ENCODE results near the gene COG6.
A peak's percentile ranks its signal among the peaks of the same experiment; 100 is the strongest.

COG6 gene

DNA sequence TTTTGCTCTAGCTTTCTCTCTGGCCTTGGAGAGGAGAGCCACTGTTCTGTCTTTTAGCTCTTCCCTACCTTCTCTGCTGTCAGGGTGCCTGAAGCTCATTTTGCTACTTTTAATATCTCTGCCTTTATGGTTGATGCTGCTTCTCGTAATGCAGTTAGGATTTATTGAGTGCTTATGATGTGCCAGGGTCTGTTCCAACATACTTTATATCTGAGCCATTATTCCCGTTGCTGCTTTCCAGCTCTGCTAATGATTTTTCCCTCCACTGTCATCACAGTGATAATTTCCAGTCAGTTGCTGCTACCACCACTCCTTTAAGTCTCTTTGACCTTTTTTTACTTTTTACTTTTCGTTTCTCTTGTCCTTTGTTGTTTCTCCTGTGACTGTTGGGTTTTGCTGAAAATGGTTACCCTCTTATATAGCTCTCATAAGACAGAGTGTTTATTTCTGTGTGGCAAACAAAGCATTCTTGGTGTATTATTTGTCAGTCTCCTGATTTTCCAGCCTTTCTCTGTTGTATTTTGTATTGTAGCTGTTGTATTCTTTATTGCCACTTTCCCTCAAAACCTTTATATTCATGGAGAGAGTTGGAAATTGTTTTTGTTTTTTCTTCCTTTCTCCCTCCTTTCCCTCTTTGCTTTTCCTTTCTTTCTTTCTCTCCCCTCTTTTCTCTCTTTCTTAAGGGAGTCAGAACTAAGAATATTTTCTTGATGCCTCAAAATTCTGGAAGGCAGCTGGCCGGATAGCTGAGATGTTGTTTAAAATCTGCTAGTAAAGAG is 37.4 kb downstream of the COG6 start:
- H3K9me3 Mint-ChIP-seq, result no peaks in the 10 kb centered on the region
- DNase-seq (ENCODE audit: low spot score), result no peak
- H3K27ac Mint-ChIP-seq, result no peak overlapping the region
- no peak overlapping the region for H3K4me3 Mint-ChIP-seq
- H3K4me1 Mint-ChIP-seq (ENCODE audit: low read depth), result peaks cover 19% of the 10 kb centered on the region
- H3K27me3 Mint-ChIP-seq (ENCODE audit: low read depth), result no peaks in the 10 kb centered on the region
- peaks cover 11% of the 10 kb centered on the region for H3K36me3 Mint-ChIP-seq (ENCODE audit: low read depth)

DNA sequence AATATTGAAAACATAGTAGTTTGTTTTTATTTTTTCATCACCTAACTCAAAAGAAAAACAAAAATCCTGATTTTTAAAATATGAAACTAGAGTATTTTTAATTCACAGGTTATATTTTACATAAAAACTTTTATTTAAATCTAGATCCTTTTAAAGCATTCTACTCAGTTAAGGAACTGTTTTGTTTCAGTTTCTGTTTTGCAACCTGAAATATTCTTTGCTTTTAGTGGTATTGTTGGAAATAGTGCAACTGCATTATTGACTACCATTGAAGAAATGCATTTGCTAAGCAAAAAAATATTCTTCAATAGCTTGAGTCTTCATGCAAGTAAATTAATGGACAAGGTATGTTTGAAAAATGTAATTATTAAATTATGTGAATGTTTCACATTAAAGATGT is 43.8 kb downstream of the COG6 start:
- Mint-ChIP-seq H3K9me3 (no peaks in the 10 kb centered on the region), H3K4me3 (peak overlapping the region; percentile 40), H3K4me1 (ENCODE audit: low read depth) (peaks cover 5% of the 10 kb centered on the region), H3K36me3 (ENCODE audit: low read depth) (peaks cover 2% of the 10 kb centered on the region), H3K27ac (peak overlapping the region; percentile 47), H3K27me3 (ENCODE audit: low read depth) (no peaks in the 10 kb centered on the region)
- no peak for DNase-seq (ENCODE audit: low spot score)

DNA sequence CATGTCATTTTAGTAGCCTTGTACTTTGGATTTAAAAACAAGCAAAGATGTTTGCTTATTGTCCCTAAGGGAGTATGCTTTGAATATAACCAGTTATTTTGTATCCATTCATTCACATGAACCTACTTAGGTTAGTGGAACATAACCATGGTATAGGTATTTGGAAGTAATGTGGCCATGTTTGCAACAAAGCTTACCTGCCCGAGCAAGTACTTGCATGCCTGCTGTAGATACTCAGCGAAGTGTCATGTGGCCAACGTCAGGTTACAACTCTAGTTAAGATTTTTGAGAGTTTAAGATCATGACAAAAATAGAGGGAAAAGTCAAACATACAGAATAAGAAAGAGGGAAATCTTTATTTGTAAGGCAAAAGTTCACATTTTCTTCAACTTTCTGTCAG is 57.2 kb downstream of the COG6 start:
- no peak overlapping the region for H3K4me3 Mint-ChIP-seq
- H3K4me1 Mint-ChIP-seq (ENCODE audit: low read depth), result no peaks in the 10 kb centered on the region
- H3K36me3 Mint-ChIP-seq (ENCODE audit: low read depth), result peaks cover 29% of the 10 kb centered on the region
- no peak overlapping the region for H3K27ac Mint-ChIP-seq
- no peaks in the 10 kb centered on the region for H3K27me3 Mint-ChIP-seq (ENCODE audit: low read depth)
- DNase-seq (ENCODE audit: low spot score), result no peak
- peaks cover 24% of the 10 kb centered on the region for H3K9me3 Mint-ChIP-seq

DNA sequence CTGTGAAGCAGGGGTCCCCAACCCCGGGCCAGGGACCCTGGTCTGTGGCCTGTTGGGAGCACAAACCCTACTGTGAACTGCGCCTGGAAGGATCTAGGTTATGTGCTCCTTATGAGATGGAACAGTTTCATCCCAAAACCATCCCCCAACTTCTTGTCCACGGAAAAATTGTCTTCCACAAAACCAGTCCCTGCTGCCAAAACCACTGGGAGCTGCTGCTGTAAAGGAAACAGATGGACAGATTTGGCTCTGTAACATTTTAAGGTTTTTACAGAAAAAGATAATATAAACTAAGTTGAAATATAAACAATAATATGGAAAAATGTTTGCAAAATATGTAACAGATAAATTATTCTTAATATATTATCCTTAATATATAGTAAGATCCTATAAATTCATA is 73.7 kb downstream of the COG6 start:
- Mint-ChIP-seq H3K9me3 (no peaks in the 10 kb centered on the region), H3K4me3 (no peak overlapping the region), H3K27me3 (ENCODE audit: low read depth) (no peaks in the 10 kb centered on the region), H3K36me3 (ENCODE audit: low read depth) (peaks cover 28% of the 10 kb centered on the region), H3K27ac (no peak overlapping the region), H3K4me1 (ENCODE audit: low read depth) (peaks cover 2% of the 10 kb centered on the region)
- no peak for DNase-seq (ENCODE audit: low spot score)

DNA sequence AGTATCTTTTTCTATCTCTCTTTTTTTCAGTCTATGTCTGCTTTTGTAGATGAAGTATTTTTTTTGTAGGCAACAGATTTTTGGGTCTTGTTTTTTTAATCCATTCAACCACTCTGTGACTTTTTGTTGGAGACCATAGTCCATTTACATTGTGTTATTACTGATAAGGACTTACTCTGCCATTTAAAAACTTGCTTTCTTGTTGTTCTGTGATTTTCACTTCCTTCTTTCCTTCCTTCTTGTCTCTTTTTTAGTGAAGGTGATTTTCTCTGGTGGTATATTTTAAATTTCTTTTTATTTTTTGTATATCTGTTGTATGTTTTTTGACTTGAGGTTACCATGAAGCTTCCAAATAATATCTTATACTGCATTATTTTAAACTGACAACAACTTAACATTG is 79.5 kb downstream of the COG6 start:
- no peaks in the 10 kb centered on the region for H3K27me3 Mint-ChIP-seq (ENCODE audit: low read depth)
- no peaks in the 10 kb centered on the region for H3K4me1 Mint-ChIP-seq (ENCODE audit: low read depth)
- DNase-seq (ENCODE audit: low spot score), result no peak
- no peak overlapping the region for H3K27ac Mint-ChIP-seq
- H3K4me3 Mint-ChIP-seq, result no peak overlapping the region
- H3K36me3 Mint-ChIP-seq (ENCODE audit: low read depth), result peaks cover 28% of the 10 kb centered on the region
- H3K9me3 Mint-ChIP-seq, result no peaks in the 10 kb centered on the region

DNA sequence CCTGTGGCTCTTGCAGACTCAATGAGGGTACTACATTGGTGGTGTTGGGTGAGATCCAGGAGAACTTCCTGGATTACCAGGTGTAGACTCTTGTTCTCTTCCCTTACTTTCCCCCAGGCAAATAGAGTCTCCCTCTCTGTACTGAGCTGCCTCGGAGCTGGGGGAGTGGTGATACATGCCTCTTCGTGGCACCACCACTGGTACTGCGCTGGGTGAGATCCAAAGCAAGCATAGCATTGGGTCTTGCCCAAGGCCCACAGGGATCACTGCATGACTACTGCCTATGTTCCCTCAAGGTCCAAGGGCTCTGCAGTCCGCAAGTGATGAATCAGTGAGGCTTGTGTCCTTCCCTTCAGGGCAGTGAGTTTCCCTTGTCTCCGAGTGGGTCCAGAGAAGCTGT is 81.6 kb downstream of the COG6 start:
- H3K27ac Mint-ChIP-seq, result no peak overlapping the region
- no peak overlapping the region for H3K4me3 Mint-ChIP-seq
- H3K4me1 Mint-ChIP-seq (ENCODE audit: low read depth), result no peaks in the 10 kb centered on the region
- no peaks in the 10 kb centered on the region for H3K27me3 Mint-ChIP-seq (ENCODE audit: low read depth)
- peaks cover 7% of the 10 kb centered on the region for H3K9me3 Mint-ChIP-seq
- DNase-seq (ENCODE audit: low spot score), result no peak
- H3K36me3 Mint-ChIP-seq (ENCODE audit: low read depth), result peaks cover 32% of the 10 kb centered on the region

DNA sequence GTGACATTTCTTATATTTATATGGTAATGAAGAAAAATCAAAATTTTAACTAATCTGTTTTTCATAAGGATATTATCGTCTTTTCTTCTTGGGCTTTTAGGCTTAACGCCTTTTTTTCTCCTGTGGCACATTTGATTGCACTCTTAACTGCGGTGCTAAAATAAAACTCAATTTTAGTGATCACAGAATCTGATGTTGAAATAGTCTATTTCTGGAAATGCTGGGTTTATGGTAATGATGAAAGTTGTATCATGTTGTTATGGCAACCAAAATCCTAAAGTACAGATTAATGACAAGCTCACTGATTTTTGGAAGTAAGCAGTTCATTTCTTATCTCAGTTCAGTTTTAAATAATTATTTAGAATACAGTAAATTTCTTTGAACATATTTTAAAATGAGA is 85.3 kb downstream of the COG6 start:
- no peaks in the 10 kb centered on the region for H3K4me1 Mint-ChIP-seq (ENCODE audit: low read depth)
- H3K27ac Mint-ChIP-seq, result no peak overlapping the region
- DNase-seq (ENCODE audit: low spot score), result no peak
- peaks cover 21% of the 10 kb centered on the region for H3K36me3 Mint-ChIP-seq (ENCODE audit: low read depth)
- H3K9me3 Mint-ChIP-seq, result peaks cover 7% of the 10 kb centered on the region
- H3K4me3 Mint-ChIP-seq, result no peak overlapping the region
- no peaks in the 10 kb centered on the region for H3K27me3 Mint-ChIP-seq (ENCODE audit: low read depth)

DNA sequence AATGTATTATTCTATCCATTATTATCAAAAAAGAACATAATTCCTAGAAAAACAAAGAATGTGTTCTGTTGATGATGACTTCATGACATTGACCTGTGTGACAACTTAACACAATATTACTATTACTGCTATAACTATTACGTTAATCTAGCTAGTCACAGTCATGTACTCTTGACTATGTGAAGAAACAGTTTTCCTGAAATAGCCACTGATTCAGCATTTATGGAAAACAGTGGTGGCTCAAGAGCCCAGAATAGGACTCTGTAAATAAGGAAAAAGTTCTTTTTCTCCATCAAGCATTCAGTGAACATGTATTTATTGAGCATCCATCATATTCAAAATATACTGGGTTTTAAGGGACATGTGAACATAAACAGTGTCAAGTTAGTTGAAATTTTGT is 93.5 kb downstream of the COG6 start:
- no peaks in the 10 kb centered on the region for H3K9me3 Mint-ChIP-seq
- no peaks in the 10 kb centered on the region for H3K27me3 Mint-ChIP-seq (ENCODE audit: low read depth)
- DNase-seq (ENCODE audit: low spot score), result no peak
- H3K36me3 Mint-ChIP-seq (ENCODE audit: low read depth), result peaks cover 6% of the 10 kb centered on the region
- no peak overlapping the region for H3K4me3 Mint-ChIP-seq
- H3K4me1 Mint-ChIP-seq (ENCODE audit: low read depth), result no peaks in the 10 kb centered on the region
- no peak overlapping the region for H3K27ac Mint-ChIP-seq

DNA sequence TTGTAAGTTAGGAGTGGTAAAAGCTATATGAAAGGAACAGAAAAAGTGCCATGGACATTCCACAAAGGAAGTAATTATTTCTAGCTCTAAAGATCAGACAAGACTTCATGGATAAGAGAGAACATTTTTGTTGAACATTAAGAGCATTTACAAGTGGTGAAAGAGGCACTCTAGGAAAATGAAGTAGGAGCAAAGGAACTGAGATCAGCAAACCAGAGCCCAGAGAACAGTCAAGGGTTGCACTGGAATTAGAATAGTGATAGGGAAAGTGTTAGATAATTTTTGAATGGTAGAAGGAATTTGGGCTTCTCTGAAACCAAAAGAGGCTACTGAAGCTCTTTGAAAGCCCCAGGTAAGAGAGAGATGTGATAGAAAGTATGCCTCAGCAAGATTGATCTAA is 94.1 kb downstream of the COG6 start:
- H3K9me3 Mint-ChIP-seq, result no peaks in the 10 kb centered on the region
- no peaks in the 10 kb centered on the region for H3K27me3 Mint-ChIP-seq (ENCODE audit: low read depth)
- H3K4me3 Mint-ChIP-seq, result no peak overlapping the region
- no peaks in the 10 kb centered on the region for H3K4me1 Mint-ChIP-seq (ENCODE audit: low read depth)
- peaks cover 6% of the 10 kb centered on the region for H3K36me3 Mint-ChIP-seq (ENCODE audit: low read depth)
- DNase-seq (ENCODE audit: low spot score), result no peak
- no peak overlapping the region for H3K27ac Mint-ChIP-seq

DNA sequence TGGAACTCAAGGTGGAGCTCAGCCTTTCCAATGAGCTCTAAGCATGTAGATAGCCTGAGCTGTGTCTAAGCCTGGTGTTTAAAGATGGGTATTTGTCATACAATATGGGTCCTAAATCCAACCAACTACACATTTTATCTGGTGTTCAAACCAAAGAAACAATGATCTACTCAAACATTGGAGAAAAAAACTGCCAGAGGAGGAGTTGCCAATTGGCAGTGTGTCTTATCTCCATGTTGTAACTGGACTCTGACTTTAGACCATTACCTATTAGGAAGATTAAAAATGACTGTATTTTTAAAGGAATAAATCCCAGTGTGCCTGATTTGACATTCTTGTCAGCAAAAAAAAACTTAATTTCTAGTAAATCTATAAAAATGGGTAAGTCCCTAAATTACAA is 96.3 kb downstream of the COG6 start:
- peaks cover 6% of the 10 kb centered on the region for H3K36me3 Mint-ChIP-seq (ENCODE audit: low read depth)

DNA sequence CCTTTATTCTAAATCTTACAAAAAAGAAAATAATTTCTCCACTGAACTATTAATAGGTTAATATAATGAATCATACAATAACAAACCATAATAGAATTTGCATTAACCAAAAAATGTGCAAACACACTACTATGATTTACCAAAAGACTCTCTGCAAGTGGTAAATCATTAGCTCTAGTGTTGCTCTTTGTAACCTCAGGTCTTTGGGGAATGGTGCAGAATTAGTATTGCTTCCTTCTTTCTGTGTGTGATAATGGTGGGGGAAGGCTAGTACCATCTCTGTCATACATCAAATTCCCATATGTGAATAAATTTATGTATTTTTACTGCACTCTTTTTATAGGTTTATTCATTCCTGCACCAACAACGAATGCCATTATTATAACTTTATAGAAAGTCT is 105.1 kb downstream of the COG6 start:
- Mint-ChIP-seq H3K36me3 (ENCODE audit: low read depth) (no peaks in the 10 kb centered on the region), H3K4me1 (ENCODE audit: low read depth) (no peaks in the 10 kb centered on the region), H3K27ac (no peak overlapping the region), H3K4me3 (no peak overlapping the region), H3K9me3 (no peaks in the 10 kb centered on the region), H3K27me3 (ENCODE audit: low read depth) (no peaks in the 10 kb centered on the region)
- DNase-seq (ENCODE audit: low spot score), result no peak

More for the DNA sequence above, 96.3 kb downstream of the COG6 start:
- no peak overlapping the region for H3K27ac Mint-ChIP-seq
- no peak for DNase-seq (ENCODE audit: low spot score)
- H3K4me3 Mint-ChIP-seq, result no peak overlapping the region
- H3K27me3 Mint-ChIP-seq (ENCODE audit: low read depth), result no peaks in the 10 kb centered on the region
- no peaks in the 10 kb centered on the region for H3K9me3 Mint-ChIP-seq
- no peaks in the 10 kb centered on the region for H3K4me1 Mint-ChIP-seq (ENCODE audit: low read depth)

DNA sequence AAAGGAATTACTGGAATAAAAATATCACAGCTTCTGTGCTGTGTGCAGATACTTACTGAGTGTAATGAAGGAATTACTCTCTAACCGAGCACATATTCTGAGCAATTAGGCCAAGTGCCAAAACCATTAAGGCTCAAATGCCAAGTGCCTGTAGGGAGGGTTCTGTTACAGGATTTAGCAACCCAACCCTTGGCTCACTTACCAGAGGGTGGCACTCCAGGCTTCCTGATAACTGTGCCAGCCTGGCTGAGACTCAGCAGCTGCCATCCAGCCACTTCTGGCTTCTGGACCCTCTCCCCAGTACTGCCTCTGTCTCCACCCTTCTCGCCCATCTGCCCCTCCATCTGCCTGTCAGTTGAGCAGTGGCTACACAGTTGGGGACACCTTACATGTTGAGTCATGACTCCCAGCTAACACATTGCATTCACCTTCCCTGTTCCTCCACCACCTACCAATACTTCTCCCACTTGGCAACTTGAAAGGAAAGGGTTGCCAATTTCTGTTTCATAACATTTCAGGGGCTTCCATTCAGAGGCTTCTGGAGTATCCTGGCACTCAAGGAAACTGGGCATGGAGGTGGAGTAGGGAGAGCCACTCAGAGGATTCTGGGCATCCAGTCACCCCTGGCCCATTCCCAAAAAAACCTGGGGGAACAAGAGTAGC is 110.5 kb downstream of the COG6 start:
- Mint-ChIP-seq H3K4me1 (ENCODE audit: low read depth) (no peaks in the 10 kb centered on the region), H3K4me3 (no peak overlapping the region), H3K36me3 (ENCODE audit: low read depth) (no peaks in the 10 kb centered on the region), H3K27me3 (ENCODE audit: low read depth) (no peaks in the 10 kb centered on the region), H3K9me3 (no peaks in the 10 kb centered on the region), H3K27ac (no peak overlapping the region)
- DNase-seq (ENCODE audit: low spot score), result no peak

DNA sequence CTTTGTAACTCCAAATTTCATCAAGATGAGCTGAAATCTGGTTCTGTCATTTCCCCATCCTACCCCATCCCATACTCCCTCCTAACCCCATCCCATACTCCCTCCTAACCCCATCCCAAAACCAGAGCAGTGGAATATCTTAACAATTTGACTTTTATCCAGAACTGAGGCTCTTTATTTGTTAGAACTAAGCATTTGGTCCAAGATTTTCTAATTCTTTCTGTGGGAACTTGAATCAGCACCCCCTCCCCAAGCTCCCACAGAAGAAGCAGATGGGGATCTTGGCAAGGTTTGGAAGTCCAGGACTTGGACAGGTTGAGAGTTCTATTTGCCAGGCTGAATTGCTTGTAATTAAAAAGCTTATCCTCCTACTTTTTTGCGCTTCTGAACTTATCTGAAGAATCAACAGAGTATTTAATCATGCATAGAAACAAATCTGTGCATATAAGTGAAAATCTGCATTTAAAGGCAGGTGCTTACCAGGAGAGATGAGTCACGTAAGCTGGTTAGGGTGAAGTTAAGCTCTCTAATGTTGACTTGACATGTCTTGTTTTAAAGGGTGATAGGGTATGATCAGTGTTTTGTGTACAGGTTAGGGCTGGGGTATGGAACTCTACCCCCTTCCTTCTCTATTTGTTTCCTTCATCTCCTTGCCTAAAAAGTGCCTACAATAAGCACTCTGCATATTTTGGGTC is 111.1 kb downstream of the COG6 start:
- H3K4me3 Mint-ChIP-seq, result no peak overlapping the region

DNA sequence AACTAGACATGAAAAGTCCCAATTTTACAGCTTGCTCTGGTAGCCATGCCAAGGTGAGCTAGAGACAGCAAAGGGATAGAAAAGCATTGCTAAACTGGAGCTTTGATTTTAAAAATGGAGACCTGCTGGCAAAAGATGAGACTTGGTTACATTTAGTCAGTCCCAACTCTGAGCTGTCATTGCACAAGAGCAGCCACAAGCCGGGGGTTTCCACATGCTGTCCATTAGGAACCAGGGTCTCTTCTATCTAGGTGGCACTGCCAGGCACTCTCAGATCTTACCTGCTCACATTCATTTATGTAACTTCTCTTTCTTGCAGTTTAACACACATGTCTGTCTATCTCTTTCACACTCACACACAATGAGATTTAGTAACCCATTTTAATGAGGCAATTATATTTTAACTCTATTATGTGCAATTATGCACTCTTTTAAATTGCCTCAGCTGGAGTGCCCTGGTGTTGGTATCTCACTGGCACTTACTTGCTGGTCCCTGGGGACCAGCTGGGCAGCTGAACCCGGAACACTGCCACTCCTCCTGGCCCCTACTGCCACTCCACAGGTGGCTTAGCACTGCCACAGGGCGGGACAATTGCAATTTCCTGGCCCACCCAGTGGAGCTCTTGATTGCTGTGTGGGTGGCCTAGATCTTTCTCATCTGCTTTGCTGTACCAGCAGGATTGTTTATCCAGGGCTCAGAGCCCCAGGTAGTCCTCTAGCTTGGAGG is 112.5 kb downstream of the COG6 start:
- Mint-ChIP-seq H3K4me3 (no peak overlapping the region), H3K36me3 (ENCODE audit: low read depth) (no peaks in the 10 kb centered on the region), H3K27ac (no peak overlapping the region), H3K4me1 (ENCODE audit: low read depth) (no peaks in the 10 kb centered on the region), H3K9me3 (no peaks in the 10 kb centered on the region), H3K27me3 (ENCODE audit: low read depth) (no peaks in the 10 kb centered on the region)
- DNase-seq (ENCODE audit: low spot score), result no peak

More for the DNA sequence above, 111.1 kb downstream of the COG6 start:
- DNase-seq (ENCODE audit: low spot score), result no peak
- H3K4me1 Mint-ChIP-seq (ENCODE audit: low read depth), result no peaks in the 10 kb centered on the region
- H3K27me3 Mint-ChIP-seq (ENCODE audit: low read depth), result no peaks in the 10 kb centered on the region
- H3K27ac Mint-ChIP-seq, result no peak overlapping the region
- no peaks in the 10 kb centered on the region for H3K36me3 Mint-ChIP-seq (ENCODE audit: low read depth)
- no peaks in the 10 kb centered on the region for H3K9me3 Mint-ChIP-seq

All from T-helper 2 cell treated with Interferon-gamma antibody and Interleukin-4, amounts not matched to agents 5 μg/mL and 100 μg/mL, for 36 hours (primary cell).